ENCODE results near the gene KRT81. TPM values are rescaled to one million over a fixed set of nuclear protein-coding genes. Genes with fewer than 3 reads are reported as not detected.

KRT81 gene
- total RNA-seq, 1 donor from 2014 or later: not detected

- H3K27ac ChIP-seq: no peak overlapping the region
- no peaks in the 10 kb centered on the region for H3K4me1 ChIP-seq
- ATAC-seq (no peak), DNase-seq (peak; percentile 26)
- no peak overlapping the region for H3K4me3 ChIP-seq
- peaks cover 23% of the 10 kb centered on the region for H3K27me3 ChIP-seq
- TF ChIP-seq CTCF (IDR thresholded peaks at IDR 0.05): no peak
- no peaks in the 10 kb centered on the region for H3K36me3 ChIP-seq
- no peaks in the 10 kb centered on the region for H3K9me3 ChIP-seq
- intact Hi-C loops (cut with DNase I): no loop called here
These were observed 30.1 kb upstream of the KRT81 start for GRCh38 chr12:52321418-52321817.

GRCh38 chr12:52320784-52321400 lies 29.6 kb upstream of the KRT81 start, which contains the start of gene KRT83:
Gene KRT83, minus strand, starts transcription at chr12:52321398. Its CDS starts 63 bp downstream, at chr12:52321335.
- intact Hi-C loops (cut with DNase I): no loop called here
- DNase-seq (no peak), ATAC-seq (no peak)
- Histone ChIP-seq H3K27ac (no peak within 1 kb of the TSS), H3K9me3 (no peaks in the 10 kb centered on the region), H3K27me3 (peaks cover 23% of the 10 kb centered on the region), H3K36me3 (no peaks in the 10 kb centered on the region), H3K4me3 (no peak within 1 kb of the TSS), H3K4me1 (no peaks in the 10 kb centered on the region)
- TF ChIP-seq CTCF (IDR thresholded peaks at IDR 0.05): no peak

DNA sequence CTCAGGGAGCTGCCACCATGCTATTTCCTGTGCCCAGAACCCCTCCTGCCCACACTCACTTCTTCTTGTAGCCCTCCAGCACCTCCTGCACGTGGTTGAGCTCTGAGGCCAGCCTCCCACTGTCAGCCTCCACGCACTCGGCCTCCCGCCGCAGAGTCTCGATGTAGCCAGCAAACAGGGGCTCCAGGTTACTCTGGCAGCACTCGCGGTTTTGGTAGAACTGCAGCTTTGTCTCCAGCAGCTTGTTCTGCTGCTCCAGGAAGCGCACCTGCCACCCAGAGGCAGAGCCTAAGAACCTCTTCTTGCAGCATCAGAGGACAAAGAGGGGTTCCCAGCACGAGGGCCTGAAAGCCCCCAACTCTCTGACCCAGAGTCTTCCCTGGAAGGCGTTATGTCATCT lies 27.8 kb upstream of the KRT81 start:
- Histone ChIP-seq H3K9me3 (no peaks in the 10 kb centered on the region), H3K27me3 (peaks cover 23% of the 10 kb centered on the region), H3K4me1 (no peaks in the 10 kb centered on the region), H3K27ac (no peak overlapping the region), H3K36me3 (no peaks in the 10 kb centered on the region), H3K4me3 (no peak overlapping the region)
- ATAC-seq (no peak), DNase-seq (no peak)
- no peak for TF ChIP-seq CTCF (IDR thresholded peaks at IDR 0.05)
- intact Hi-C loops (cut with DNase I): no loop called here

DNA sequence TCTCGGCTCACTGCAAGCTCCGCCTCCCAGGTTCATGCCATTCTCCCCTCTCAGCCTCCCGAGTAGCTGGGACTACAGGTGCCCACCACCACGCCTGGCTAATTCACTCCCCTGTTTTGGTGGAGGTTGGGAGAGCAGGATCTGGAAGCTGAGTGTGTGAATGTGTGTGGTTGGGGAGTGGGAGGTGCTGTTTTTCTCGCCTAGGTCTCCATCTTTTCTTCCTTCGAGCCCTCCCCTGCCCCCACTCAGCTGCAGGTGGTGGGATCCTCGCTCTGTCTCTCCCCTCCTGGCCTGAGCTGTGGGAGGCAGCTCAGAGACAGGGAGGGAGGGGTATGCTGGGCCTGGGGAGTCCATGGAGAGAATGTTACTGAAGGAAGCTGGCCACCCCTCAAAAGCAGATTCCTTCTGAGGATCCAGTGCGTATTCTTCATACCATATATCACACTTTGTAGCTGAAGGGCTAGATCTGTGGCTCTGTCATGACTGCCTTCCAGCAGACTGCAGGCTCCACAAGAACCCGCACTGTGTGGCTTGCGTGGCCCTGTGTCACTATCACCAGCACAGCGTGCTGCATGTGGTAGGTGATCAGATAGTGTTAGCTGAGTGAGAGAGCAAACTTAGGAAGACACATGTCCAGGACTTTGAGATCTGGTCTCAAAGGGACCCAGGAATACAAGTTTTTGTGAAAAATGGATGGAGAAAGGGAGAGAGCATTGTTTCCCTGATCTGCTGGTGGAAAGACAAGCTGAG lies 27.1 kb upstream of the KRT81 start:
- intact Hi-C loops (cut with DNase I): no loop called here
- Histone ChIP-seq H3K27ac (no peak overlapping the region), H3K9me3 (no peaks in the 10 kb centered on the region), H3K4me3 (no peak overlapping the region), H3K27me3 (peaks cover 23% of the 10 kb centered on the region), H3K36me3 (no peaks in the 10 kb centered on the region), H3K4me1 (no peaks in the 10 kb centered on the region)
- DNase-seq (no peak), ATAC-seq (no peak)
- TF ChIP-seq CTCF (IDR thresholded peaks at IDR 0.05): no peak

- no peak for TF ChIP-seq CTCF (IDR thresholded peaks at IDR 0.05)
- Histone ChIP-seq H3K4me3 (no peak overlapping the region), H3K4me1 (no peaks in the 10 kb centered on the region), H3K27ac (no peak overlapping the region), H3K36me3 (no peaks in the 10 kb centered on the region), H3K9me3 (no peaks in the 10 kb centered on the region), H3K27me3 (peaks cover 24% of the 10 kb centered on the region)
- no peak for DNase-seq
- ATAC-seq: no peak
- intact Hi-C loops (cut with DNase I): no loop called here
These were observed 26.2 kb upstream of the KRT81 start for GRCh38 chr12:52317468-52318052.
